ENCODE measurements around the gene RIPOR1.

Gene RIPOR1

DNA sequence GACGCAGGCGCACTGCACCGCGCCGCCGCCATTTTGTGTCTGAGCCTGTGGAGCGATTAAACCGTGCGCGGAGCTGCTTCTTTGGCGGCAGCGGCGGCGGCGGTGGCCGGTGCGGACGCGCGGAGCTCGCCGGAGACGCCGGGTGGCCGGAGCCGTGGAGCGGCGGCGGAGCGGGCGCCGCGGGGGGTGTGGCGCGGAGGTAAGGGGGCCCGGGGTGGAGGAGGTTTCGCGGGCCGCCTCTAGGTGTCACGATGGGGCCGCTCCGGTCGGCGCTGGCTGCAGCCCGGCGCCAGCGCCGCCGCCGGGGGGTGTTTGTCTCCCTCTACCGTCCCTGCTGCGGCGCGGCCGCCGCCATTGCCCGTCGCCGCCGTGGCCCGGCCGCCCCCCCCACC is 33.9 kb downstream of the RIPOR1 start, which contains the start of gene CTCF:
TSS of gene CTCF (plus strand) at position 1 of the 392 bp plus-strand sequence. CDS start 48,307 bp downstream, outside the sequence.
- no peaks in the 10 kb centered on the region for H3K9me3 ChIP-seq (ENCODE audit: insufficient read depth, low read length)
- H3K4me1 ChIP-seq (ENCODE audit: insufficient read depth, insufficient read length) = peaks cover 3% of the 10 kb centered on the region
- H3K9ac ChIP-seq (ENCODE audit: insufficient read length, low read depth) = peak within 1 kb of the TSS; percentile 99
- TF ChIP-seq YY1 (IDR thresholded peaks at IDR 0.05; ENCODE audit: insufficient read depth, insufficient read length) = peak; percentile 26
- no peak for TF ChIP-seq ZNF274 (IDR thresholded peaks at IDR 0.05; ENCODE audit: low read depth, low read length)
- DNase-seq (ENCODE audit: low read depth, low spot score) = peak; percentile 57
- no peaks in the 10 kb centered on the region for H3K36me3 ChIP-seq (ENCODE audit: insufficient read depth, insufficient read length, low read length)
- no peaks in the 10 kb centered on the region for H3K27me3 ChIP-seq (ENCODE audit: insufficient read depth, insufficient read length)
- peak within 1 kb of the TSS; percentile 90 for H3K4me3 ChIP-seq (ENCODE audit: insufficient read length, low read depth)

DNA sequence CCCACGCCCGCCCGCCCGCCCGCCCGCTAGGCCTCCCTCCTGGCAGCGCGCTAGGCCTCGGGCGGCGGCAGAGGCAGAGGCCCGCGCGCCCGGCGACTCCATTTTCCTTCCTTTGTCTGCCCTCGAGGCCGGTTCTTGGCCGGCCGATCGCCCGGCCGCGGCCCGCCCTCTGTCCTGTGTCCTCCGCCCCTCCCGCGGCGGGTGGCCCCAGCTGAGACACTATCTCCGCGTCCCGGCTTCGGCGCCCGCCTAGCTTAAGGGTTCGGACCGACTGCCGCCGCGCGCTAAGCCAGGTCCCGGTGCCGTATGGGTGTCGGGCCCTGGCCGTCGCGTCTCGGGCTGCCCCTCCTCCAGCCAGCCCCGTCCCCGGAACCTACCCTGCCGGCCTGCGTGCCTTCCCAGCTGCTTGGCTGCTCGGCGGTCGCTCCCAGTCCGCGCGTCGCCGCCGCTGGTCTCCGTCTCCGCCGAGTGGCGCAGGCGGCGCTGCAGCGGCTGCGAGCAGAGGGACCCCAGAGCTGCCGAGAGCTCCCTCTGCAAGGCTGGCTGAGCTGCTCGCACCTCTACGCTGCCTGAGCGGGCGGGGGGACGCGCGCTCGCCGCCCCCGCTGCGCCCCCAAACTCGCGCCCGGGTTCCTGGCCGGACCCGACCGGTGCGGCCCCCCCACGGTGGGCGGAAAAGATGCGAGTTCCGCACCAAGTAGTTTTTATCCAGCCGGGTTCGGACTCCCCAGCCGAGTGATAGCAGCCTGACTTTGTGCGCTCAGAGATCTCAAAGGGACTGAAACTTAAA is 34.5 kb downstream of the RIPOR1 start:
- Histone ChIP-seq H3K9ac (ENCODE audit: insufficient read length, low read depth) (peak overlapping the region; percentile 99), H3K36me3 (ENCODE audit: insufficient read depth, insufficient read length, low read length) (no peaks in the 10 kb centered on the region), H3K27me3 (ENCODE audit: insufficient read depth, insufficient read length) (no peaks in the 10 kb centered on the region), H3K4me3 (ENCODE audit: insufficient read length, low read depth) (peak overlapping the region; percentile 90), H3K4me1 (ENCODE audit: insufficient read depth, insufficient read length) (peaks cover 3% of the 10 kb centered on the region), H3K9me3 (ENCODE audit: insufficient read depth, low read length) (no peaks in the 10 kb centered on the region)
- TF ChIP-seq SUZ12 (IDR thresholded peaks at IDR 0.05; ENCODE audit: extremely low read depth, insufficient read depth, insufficient read length) (no peak), YY1 (IDR thresholded peaks at IDR 0.05; ENCODE audit: insufficient read depth, insufficient read length) (no peak), ZNF274 (IDR thresholded peaks at IDR 0.05; ENCODE audit: low read depth, low read length) (no peak)
- peak; percentile 56 for DNase-seq (ENCODE audit: low read depth, low spot score)

DNA sequence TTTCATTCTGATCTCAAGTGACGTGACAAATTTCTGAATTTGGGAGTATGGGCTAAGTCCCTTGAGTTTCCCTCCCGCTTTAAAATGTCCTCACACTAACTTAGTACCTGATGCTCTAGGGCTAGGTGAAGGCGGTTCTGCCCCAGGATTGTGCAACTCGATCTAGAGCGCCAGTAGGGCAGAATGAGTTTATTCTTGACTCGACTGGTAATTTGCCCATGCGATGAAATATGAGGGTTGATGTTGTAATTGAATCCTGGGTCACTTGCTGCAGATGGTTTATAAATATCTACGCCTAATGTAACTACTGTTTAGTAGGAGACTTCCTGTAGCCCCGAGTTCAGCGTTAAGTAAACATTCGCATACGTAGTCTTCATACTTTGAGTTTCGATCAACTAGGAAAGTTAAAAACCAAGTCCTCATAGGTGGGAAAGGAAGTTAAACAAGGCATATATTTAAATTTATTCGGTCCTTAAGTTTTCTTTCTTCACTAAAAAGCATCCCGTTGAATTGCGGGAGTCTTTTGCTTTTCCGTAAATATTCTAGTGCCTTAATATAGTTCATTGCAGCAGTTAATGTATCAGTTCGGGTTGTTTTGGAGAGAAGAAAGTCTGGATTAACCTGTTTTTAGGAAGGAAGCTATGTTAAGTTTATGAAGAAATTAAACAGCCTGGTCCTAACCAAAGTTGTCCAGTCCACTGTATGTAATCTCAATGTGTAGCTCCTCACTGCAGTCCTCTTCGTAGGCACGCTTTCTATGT is 35.3 kb downstream of the RIPOR1 start:
- TF ChIP-seq SUZ12 (IDR thresholded peaks at IDR 0.05; ENCODE audit: extremely low read depth, insufficient read depth, insufficient read length) = no peak
- TF ChIP-seq ZNF274 (IDR thresholded peaks at IDR 0.05; ENCODE audit: low read depth, low read length) = no peak
- TF ChIP-seq YY1 (IDR thresholded peaks at IDR 0.05; ENCODE audit: insufficient read depth, insufficient read length) = no peak
- peaks cover 3% of the 10 kb centered on the region for H3K4me1 ChIP-seq (ENCODE audit: insufficient read depth, insufficient read length)
- DNase-seq (ENCODE audit: low read depth, low spot score) = no peak
- H3K36me3 ChIP-seq (ENCODE audit: insufficient read depth, insufficient read length, low read length) = no peaks in the 10 kb centered on the region
- no peaks in the 10 kb centered on the region for H3K9me3 ChIP-seq (ENCODE audit: insufficient read depth, low read length)
- H3K9ac ChIP-seq (ENCODE audit: insufficient read length, low read depth) = peak overlapping the region; percentile 99
- peak overlapping the region; percentile 90 for H3K4me3 ChIP-seq (ENCODE audit: insufficient read length, low read depth)
- no peaks in the 10 kb centered on the region for H3K27me3 ChIP-seq (ENCODE audit: insufficient read depth, insufficient read length)

DNA sequence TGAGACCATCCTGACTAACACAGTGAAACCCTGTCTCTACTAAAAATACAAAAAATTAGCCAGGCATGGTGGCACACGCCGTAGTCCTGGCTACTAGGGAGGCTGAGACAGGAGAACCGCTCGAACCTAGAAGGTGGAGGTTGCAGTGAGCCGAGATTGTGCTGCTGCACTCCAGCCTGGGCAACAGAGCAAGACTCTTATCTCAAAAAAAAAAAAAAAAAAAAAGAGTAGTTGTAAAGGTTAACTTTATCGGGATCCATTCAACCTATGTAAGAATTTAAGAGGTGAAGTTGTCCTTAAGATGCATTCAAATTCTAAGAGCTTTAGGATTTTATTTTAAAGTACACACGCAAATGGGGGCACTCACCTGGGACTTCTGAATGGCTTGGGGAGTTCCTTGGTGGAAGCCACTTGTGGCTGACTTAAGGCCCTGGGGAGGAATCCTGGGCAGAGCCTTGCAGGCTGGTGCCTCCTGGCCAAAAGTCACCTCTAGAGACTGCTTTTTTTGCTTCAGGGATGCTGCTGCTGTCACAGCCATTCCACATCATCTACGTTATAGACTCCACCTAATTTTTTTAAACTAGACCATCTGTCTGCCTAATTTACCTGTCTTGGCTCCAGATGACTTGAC is 37.0 kb downstream of the RIPOR1 start:
- TF ChIP-seq SUZ12 (IDR thresholded peaks at IDR 0.05; ENCODE audit: extremely low read depth, insufficient read depth, insufficient read length) (no peak), ZNF274 (IDR thresholded peaks at IDR 0.05; ENCODE audit: low read depth, low read length) (no peak), YY1 (IDR thresholded peaks at IDR 0.05; ENCODE audit: insufficient read depth, insufficient read length) (no peak)
- Histone ChIP-seq H3K9me3 (ENCODE audit: insufficient read depth, low read length) (no peaks in the 10 kb centered on the region), H3K27me3 (ENCODE audit: insufficient read depth, insufficient read length) (no peaks in the 10 kb centered on the region), H3K4me3 (ENCODE audit: insufficient read length, low read depth) (no peak overlapping the region), H3K4me1 (ENCODE audit: insufficient read depth, insufficient read length) (peaks cover 3% of the 10 kb centered on the region), H3K9ac (ENCODE audit: insufficient read length, low read depth) (no peak overlapping the region), H3K36me3 (ENCODE audit: insufficient read depth, insufficient read length, low read length) (no peaks in the 10 kb centered on the region)
- DNase-seq (ENCODE audit: low read depth, low spot score) = no peak

DNA sequence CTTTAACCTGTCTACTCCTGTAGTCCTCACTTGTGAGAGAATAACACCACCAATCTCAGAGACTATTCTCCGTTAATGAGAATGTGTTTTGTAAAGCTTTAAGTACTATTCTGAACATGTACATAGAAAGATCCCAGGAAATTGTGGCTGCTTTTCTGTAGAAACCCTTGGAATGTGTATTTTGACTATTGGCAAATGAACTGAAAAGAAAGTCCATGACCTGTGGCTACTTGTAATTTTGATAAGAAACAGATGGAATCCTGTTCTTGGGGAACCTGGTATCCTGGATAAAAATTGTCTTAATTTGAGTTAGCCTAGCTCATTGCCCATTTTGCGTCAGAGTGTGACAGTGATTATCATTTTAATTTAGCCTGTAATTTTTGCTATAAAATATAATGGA is 42.8 kb downstream of the RIPOR1 start:
- peaks cover 44% of the 10 kb centered on the region for H3K36me3 ChIP-seq (ENCODE audit: insufficient read depth, insufficient read length, low read length)
- no peak overlapping the region for H3K4me3 ChIP-seq (ENCODE audit: insufficient read length, low read depth)
- no peak for DNase-seq (ENCODE audit: low read depth, low spot score)

DNA sequence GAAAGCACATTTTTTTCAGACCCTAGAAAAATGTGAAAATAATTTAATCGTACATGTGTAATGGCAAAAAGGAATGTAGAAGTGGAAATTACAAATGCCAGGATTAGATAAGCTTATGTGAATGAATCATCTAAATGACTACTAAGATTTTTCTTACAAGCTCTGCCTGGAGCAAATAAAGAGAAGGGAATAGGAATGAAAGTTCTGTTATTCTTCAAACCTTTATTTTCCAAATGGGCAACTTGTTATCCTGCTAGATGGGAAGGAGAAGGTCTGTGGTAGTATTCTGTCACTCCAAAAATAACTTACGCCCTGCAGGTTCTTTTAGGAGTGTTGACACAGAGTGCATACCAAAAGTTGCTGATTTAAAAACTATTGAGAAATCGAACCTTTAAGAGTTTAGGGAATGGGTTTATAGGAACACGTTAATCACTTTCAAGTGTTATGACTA is 43.4 kb downstream of the RIPOR1 start:
- Histone ChIP-seq H3K27me3 (ENCODE audit: insufficient read depth, insufficient read length) (no peaks in the 10 kb centered on the region), H3K36me3 (ENCODE audit: insufficient read depth, insufficient read length, low read length) (peaks cover 44% of the 10 kb centered on the region), H3K4me3 (ENCODE audit: insufficient read length, low read depth) (no peak overlapping the region), H3K4me1 (ENCODE audit: insufficient read depth, insufficient read length) (no peaks in the 10 kb centered on the region), H3K9me3 (ENCODE audit: insufficient read depth, low read length) (no peaks in the 10 kb centered on the region), H3K9ac (ENCODE audit: insufficient read length, low read depth) (no peak overlapping the region)
- TF ChIP-seq YY1 (IDR thresholded peaks at IDR 0.05; ENCODE audit: insufficient read depth, insufficient read length) = no peak
- no peak for DNase-seq (ENCODE audit: low read depth, low spot score)

More for the DNA sequence above, 42.8 kb downstream of the RIPOR1 start:
- Histone ChIP-seq H3K9me3 (ENCODE audit: insufficient read depth, low read length) (no peaks in the 10 kb centered on the region), H3K9ac (ENCODE audit: insufficient read length, low read depth) (no peak overlapping the region), H3K27me3 (ENCODE audit: insufficient read depth, insufficient read length) (no peaks in the 10 kb centered on the region), H3K4me1 (ENCODE audit: insufficient read depth, insufficient read length) (no peaks in the 10 kb centered on the region)
- TF ChIP-seq YY1 (IDR thresholded peaks at IDR 0.05; ENCODE audit: insufficient read depth, insufficient read length) (no peak), SUZ12 (IDR thresholded peaks at IDR 0.05; ENCODE audit: extremely low read depth, insufficient read depth, insufficient read length) (no peak), ZNF274 (IDR thresholded peaks at IDR 0.05; ENCODE audit: low read depth, low read length) (no peak)

DNA sequence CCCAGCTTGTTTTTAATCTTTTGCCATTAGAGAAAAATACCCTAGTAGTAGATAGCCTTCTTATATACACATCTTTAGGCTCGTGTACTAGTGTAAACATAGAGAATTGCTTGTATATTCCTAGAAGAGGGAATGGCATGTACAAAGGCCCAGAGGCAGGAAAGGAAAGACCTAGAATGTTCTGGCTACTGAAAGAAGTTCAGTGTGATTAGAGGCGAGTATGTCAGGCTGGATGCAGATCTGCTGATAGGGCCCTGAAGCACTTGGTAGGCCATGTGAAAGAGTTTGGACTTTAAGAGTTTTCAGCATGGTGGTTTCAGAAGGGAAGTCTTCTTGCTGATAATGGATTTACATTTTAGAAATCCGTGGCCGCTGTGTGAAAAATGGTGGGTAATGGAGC is 51.1 kb downstream of the RIPOR1 start:
- Histone ChIP-seq H3K4me3 (ENCODE audit: insufficient read length, low read depth) (no peak overlapping the region), H3K9ac (ENCODE audit: insufficient read length, low read depth) (no peak overlapping the region), H3K27me3 (ENCODE audit: insufficient read depth, insufficient read length) (no peaks in the 10 kb centered on the region), H3K36me3 (ENCODE audit: insufficient read depth, insufficient read length, low read length) (peaks cover 35% of the 10 kb centered on the region), H3K4me1 (ENCODE audit: insufficient read depth, insufficient read length) (no peaks in the 10 kb centered on the region), H3K9me3 (ENCODE audit: insufficient read depth, low read length) (no peaks in the 10 kb centered on the region)
- no peak for DNase-seq (ENCODE audit: low read depth, low spot score)
- TF ChIP-seq SUZ12 (IDR thresholded peaks at IDR 0.05; ENCODE audit: extremely low read depth, insufficient read depth, insufficient read length) = no peak
- no peak for TF ChIP-seq YY1 (IDR thresholded peaks at IDR 0.05; ENCODE audit: insufficient read depth, insufficient read length)
- no peak for TF ChIP-seq ZNF274 (IDR thresholded peaks at IDR 0.05; ENCODE audit: low read depth, low read length)

All from NT2/D1 (cell line).